ENCODE measurements around the gene IZUMO1.

- TF ChIP-seq CTCF (IDR thresholded peaks at IDR 0.05) (no peak), POLR2A (IDR thresholded peaks at IDR 0.05) (no peak)
These were observed 31.7 kb downstream of the IZUMO1 start for GRCh38 chr19:48714759-48715675.
